Placental pericyte (primary cell): ENCODE measurements around the gene WNT5A. TPM values are rescaled to one million over a fixed set of nuclear protein-coding genes. Genes with fewer than 3 reads are reported as not detected.

Experiments
- total RNA-seq: library from RNA; depleted of rRNA; stranded (reverse); fragments of >200 nt; gene quantifications from 2 replicates; pipeline ENCODE4 v1.2.3, GENCODE V29; 2012

The WNT5A gene
- total RNA-seq, result 128 and 1,124 TPM in 2 replicates

GRCh38 chr3:55486857-55487380, at the start of gene WNT5A:
Gene WNT5A (minus strand): TSS chr3:55487306. CDS start chr3:55486985, 321 bp downstream.

